NCI-H1417 (cell line): ENCODE measurements around the gene OSBPL6.
"Not testable (repeated sequence)": the region's sequence is repeated elsewhere in the genome, so short reads cannot be mapped to it uniquely, and the experiment has no call there.

ENCODE experiments used
- DNase-seq, 3 experiments: peaks; one replicate each; lab custom pipeline; 2025; lab: John Stamatoyannopoulos, UW

The OSBPL6 gene

GRCh38 chr2:178401994-178402437 is 207.7 kb downstream of the OSBPL6 start:
- no peak for DNase-seq

- DNase-seq = no peak
Observed at GRCh38 chr2:178403671-178404306, 209.5 kb downstream of the OSBPL6 start.

GRCh38 chr2:178404368-178404767 is 210.1 kb downstream of the OSBPL6 start:
- peak in 2 of 3 experiments; percentile 21 to 58 for DNase-seq

GRCh38 chr2:178409261-178409660 is 214.9 kb downstream of the OSBPL6 start:
- DNase-seq = no peak

- DNase-seq = peak in 1 of 3 experiments; percentile 41
Observed at GRCh38 chr2:178412047-178412446, 217.7 kb downstream of the OSBPL6 start.

GRCh38 chr2:178412453-178412852 is 218.1 kb downstream of the OSBPL6 start:
- not testable (repeated sequence) for DNase-seq

GRCh38 chr2:178413472-178414265 is 219.4 kb downstream of the OSBPL6 start:
- DNase-seq = peak; percentile 52 to 96 (median 94)

GRCh38 chr2:178414266-178415247 is 220.2 kb downstream of the OSBPL6 start:
- DNase-seq = peak; percentile 85 to 97 (median 91)

GRCh38 chr2:178415979-178416378 is 221.7 kb downstream of the OSBPL6 start:
- DNase-seq = no peak

GRCh38 chr2:178417916-178418315 is 223.6 kb downstream of the OSBPL6 start:
- no peak for DNase-seq

- no peak for DNase-seq
Observed at GRCh38 chr2:178418426-178418825, 224.1 kb downstream of the OSBPL6 start.

- peak in 1 of 3 experiments; percentile 26 for DNase-seq
Observed at GRCh38 chr2:178419123-178419522, 224.8 kb downstream of the OSBPL6 start.

- DNase-seq = no peak
Observed at GRCh38 chr2:178420463-178420999, 226.2 kb downstream of the OSBPL6 start.

- DNase-seq = no peak
Observed at GRCh38 chr2:178422097-178422496, 227.8 kb downstream of the OSBPL6 start.

- DNase-seq = not testable (repeated sequence)
Observed at GRCh38 chr2:178423746-178424145, 229.4 kb downstream of the OSBPL6 start.

GRCh38 chr2:178425255-178425827 is 231.0 kb downstream of the OSBPL6 start:
- DNase-seq = no peak

- no peak for DNase-seq
Observed at GRCh38 chr2:178426388-178426787, 232.1 kb downstream of the OSBPL6 start.

GRCh38 chr2:178427458-178427857 is 233.1 kb downstream of the OSBPL6 start:
- DNase-seq = no peak

GRCh38 chr2:178428396-178428806 is 234.1 kb downstream of the OSBPL6 start:
- DNase-seq = no peak

- DNase-seq = no peak
Observed at GRCh38 chr2:178429336-178429735, 235.0 kb downstream of the OSBPL6 start.

- no peak for DNase-seq
Observed at GRCh38 chr2:178436662-178437061, 242.3 kb downstream of the OSBPL6 start.
